AG20443 (cell line): Measurements from ENCODE around the gene BFSP1.

Experiments
- DNase-seq: peaks from one replicate; pipeline ENCODE4 v3.0.0; 2012; ENCODE audit warnings: low spot score, mixed read lengths

Gene BFSP1

DNA sequence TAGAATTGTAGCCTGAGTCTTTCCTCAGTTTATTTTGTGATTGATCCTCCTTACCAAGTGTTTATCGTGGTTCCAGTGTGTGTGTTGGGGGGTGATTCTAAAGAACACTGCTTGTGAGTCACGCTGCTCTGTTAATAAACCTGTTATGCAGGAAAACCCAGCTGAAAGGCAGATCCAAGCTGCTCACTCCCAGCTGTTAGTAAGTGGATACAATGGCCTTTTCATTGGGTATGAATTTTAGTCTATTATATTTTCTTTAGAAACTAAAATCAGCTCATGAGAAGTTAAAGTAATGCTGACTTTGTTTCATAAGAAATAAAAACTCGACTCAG is 26.5 kb upstream of the BFSP1 start:
- DNase-seq, result peak; percentile 46

DNA sequence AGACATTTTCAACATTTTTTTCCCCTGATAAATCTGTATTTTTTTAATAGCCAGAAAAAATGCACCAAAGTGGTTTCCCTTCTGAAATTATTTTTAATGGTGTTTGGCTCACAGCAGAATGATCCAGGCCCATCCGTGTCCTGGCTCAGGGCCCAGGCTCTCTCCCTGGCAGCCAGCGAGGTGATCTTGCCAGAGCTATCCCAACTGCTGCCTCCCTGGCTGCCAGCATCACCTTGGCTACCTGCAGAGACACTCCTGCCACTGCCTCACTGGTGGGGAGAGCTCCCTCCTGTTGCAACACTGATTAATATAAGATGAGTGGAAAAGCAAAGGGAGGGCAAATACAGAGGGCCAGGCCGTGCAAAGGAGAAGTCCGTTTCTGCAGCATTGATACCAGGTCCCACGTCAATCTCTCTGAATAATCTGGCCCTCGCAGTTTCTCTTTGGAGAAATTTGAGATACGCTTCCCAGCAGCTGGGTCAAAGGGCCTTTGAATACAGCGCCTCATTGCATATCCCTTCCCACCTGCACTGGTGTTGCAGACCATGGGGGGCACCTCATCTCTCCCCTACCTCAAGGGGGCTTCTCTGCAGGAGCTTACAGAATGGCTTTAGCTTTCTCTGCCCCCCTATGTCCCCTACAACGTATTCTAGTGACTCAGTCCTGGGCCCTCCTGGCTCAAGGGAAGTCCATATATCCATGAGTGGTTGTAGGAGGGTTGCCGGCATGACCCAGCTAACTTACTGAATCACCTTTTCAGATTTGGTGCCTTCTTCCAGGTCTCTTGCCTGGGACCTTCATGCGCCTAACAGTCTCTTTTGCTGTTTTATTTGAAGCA is 25.9 kb upstream of the BFSP1 start:
- DNase-seq, result peak; percentile 73

DNA sequence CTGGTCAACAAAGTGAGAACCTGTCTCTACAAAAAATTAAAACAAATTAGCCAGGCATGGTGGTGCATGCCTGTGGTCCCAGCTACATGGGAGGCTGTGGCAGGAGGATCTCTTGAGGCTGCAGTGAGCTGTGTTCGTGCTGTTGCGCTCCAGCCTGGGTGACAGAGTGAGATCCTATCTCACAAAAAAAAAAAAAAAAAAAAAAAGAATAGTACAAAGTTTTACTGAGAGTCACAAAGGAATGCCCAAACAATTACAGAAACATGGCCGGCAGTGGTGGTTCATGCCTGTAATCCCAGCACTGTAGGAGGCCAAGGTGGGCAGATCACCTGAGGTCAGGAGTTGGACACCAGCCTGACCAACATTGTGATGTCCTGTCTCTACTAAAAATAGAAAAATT is 23.9 kb upstream of the BFSP1 start:
- no peak for DNase-seq

DNA sequence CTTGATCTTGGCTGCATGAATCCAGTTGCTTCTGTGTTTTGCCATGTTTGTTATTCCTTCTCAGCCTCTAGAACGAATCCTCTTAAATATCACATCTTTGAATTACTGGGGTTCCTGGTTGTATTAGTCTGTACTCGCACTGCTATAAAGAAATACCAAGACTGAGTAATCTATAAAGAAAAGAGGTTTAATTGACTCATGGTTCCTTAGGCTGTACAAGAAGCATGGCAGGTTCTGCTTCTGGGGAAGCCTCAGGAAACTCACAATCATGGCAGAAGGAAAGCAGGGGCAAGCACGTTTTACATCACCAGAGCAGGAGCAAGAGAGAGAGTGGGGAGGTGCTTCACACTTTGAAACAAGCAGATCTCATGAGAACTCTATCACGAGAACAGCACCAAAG is 18.0 kb upstream of the BFSP1 start:
- no peak for DNase-seq

DNA sequence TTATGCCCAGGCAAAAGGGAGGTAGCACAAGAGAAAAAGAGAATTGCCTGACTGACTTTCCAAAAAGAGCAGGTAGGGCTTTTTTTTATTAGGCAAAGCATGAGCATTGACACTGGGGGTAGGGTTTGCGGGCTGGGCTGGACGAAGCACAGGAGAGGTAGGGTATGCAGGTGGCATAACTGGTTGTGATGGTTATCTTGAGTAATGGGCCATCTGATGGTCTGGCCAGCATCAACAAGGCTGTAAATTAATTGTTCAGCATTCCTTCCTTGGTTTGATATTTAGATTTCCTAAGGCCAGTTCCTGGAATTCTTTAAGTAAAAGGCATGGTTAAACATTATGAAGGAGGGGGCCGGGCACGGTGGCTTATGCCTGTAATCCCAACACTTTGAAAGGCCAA is 13.9 kb upstream of the BFSP1 start:
- no peak for DNase-seq

DNA sequence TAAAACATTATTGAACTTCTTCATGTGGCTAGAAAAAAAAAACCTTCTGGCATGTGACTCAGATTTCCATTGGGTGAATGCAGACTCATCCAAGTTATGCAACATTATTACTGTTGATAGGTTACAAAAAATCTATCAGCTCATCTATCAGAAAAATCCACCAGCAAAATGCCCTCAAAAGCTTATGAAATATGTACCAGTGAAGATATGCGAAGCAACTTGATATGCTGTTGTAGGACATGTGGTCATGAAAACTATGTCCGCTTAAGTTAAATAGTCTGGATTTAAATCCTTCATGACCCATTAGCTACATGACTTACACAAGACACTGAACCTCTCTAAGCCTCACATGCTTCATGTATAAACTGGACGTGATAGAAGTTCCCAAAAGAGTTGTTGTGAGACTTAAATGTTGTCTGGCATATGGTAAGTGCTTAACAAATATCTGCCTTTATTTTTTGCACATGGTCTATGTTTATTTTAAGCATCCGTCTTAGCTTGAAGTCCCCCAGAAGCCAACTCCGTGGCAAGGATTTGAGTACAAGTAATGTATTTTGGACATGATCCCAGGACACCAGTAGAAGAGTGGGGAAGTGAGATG is 12.5 kb upstream of the BFSP1 start:
- no peak for DNase-seq

DNA sequence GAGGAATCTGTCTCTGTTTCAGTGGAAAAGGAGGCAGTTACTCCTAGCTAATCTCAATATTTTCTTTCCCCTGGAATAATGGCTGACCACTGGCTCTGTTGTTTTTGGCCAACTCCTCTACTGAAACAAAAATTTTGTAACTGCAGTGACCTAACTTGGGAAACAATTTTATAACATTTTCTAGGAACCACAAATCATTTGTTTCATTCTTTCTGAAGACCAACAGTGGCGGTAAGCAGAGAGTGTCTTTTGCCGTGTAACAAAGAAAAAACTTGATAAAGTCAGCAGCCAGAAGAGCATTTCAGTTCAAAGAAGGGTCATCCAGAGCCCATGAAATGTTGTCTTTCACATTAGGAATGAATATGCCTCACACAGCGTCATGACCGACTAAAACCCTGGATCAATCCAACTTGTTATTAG is 11.8 kb upstream of the BFSP1 start:
- peak; percentile 73 for DNase-seq

DNA sequence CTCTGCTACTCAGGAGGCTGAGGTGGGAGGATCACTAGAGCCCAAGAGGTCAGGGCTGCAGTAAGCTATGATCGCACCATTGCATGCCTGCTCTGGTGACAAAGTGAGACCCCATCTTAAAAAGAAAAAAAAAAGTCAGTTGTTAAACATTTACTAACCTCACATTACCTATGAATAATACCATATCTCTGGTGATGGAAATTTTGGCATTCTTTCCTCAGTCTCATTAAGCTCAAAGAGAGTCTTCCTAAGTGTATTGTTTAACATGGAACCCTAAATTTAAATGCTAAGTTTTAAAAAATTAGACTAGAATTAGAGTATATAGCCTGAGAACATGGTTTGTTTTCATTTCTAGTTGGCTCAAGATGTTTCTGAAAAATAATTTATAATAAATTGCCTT is 11.3 kb upstream of the BFSP1 start:
- DNase-seq, result no peak

DNA sequence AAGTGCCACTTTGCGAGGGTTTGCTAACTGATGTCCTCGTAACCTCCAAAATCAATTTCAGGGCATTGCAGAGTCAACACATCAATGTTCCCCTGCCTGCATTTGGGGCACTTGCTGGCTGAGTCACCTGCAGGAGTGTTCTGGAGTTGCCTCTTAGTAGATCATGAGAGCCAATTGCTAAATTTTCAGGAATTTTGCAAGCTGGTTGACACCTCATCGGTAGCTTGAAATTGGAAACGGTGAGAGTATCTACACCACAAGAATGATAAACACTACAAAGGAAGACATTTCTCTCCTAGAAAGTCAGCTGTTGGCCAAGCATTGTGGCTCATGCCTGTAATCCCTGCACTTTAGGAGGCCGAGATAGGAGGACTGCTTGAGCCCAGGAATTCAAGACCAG is 10.8 kb upstream of the BFSP1 start:
- DNase-seq, result peak; percentile 71

DNA sequence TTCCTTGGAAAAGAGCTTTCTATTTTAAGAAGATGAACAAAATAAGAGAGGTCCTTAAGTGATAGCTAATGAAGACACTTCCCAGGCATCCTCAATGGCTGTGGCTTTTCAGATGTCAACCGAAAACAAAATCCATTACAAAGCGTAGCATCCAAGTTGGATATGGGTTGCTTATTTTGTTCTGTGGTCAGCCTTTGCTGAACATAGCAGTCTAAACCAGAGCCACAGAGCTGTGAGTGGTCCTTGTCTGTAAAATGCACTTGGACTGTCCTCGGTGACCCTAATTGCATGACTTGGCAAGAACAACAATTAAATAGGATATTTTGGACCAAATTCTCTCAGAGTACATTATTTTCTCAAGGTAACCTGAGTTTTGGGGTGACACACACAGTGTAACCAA is 10.4 kb upstream of the BFSP1 start:
- DNase-seq, result no peak

DNA sequence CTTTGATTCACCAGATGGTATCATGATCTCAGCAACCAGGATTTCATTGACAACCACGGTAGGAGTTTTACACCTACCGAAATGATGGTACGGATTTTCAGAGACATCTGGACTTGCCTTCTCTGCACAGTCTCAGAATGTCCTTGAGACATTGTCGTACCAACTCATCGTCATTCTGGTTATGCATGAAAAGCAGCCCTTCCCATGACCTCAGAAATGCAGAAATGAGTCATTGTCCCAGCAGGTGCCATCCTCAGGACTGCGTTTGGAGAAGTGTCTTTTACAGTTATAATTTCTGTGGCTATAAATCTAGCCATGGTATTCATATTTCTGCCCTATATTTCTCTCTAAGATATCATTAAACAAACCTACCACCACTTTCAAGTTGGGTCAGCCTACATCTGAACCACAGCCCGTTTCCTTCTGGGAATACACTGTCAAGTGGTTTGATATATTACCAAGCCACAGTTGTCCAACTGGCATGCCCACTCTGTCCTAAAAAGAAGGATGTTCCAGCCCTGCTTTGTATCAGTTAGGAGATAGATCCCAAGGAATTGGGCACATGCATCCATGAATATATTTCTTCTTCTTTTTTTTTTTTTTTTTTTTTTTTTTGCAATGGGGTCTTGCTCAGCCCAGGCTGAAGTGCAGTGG is 7.5 kb upstream of the BFSP1 start:
- no peak for DNase-seq

DNA sequence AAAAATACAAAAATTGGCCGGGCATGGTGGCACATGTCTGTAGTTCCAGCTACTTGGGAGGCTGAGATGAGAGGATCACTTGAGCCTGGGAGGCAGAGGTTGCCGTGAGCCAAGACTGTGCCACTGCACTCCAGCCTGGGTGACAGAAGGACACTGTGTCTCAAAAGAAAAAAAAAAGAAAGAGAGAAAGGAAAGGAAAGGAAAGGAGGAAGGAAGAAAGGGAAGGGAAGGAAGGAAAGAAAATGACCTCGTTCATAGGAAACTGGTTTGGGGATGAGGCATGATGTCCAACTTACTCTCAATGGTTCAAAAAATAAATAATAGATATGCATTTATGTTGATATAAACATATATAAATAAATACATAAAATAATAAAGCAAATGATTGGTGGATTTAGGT is 6.8 kb upstream of the BFSP1 start:
- no peak for DNase-seq

DNA sequence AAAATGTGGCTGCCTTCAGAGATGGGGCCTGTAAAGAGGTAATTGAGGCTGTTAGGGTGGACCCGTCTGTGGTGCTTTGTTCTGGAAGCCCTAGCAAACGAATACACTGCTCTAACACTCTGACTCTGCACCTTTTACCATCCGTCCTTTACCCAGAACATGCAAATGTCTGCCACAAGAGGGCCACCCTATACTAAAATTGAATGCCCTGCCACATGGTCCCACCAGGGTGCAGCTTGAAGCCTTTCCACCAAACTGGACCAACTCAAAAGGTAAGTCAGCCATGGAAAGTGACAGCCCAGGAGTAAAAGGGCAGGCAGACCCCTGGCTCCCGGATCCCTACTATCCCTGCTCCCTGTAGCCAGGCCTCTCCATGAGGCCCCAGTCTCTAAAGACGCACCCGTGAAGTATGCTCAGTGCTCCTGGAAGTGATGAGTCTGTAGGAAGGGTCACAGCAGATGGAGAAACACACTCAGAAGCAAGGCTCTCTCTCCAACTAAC is 5.8 kb upstream of the BFSP1 start:
- DNase-seq, result peak; percentile 86

DNA sequence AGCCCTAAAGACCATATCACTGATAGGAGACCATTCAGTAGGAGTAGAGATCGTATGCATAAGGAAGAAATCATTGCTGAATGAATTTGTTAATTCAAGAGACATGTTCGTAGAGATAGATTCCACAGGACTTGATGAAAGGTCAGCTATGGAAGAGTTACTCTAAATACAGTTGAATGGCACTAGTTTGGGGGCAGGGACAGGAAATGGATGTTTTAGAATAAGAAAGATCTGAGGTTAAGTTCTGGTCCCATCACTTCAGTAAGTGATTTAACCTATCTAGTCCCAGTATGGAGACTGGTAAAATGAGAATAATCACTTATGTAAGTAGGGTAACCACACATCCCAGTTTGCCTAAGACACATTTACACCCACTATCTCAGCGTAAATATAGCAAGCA is 2.9 kb upstream of the BFSP1 start:
- no peak for DNase-seq

DNA sequence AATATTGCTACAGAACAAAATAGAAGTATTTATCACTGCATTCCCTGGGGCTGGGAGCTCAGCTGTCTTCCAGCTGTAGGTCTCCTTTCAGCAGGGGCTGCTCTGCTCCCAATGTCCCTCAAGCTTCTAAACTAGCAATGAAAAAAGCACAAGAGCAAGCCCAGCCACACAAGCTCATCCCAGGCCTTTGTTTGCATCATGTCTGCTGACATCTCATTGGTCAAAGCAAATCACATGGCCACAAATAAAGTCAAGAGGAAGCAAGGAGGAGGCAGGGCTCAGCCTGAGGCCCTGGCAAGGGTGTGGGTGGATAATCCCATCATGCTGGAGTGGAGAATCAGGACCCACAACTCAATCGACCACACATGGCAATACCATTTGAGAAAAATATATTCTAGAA is 2.2 kb upstream of the BFSP1 start:
- peak; percentile 62 for DNase-seq

DNA sequence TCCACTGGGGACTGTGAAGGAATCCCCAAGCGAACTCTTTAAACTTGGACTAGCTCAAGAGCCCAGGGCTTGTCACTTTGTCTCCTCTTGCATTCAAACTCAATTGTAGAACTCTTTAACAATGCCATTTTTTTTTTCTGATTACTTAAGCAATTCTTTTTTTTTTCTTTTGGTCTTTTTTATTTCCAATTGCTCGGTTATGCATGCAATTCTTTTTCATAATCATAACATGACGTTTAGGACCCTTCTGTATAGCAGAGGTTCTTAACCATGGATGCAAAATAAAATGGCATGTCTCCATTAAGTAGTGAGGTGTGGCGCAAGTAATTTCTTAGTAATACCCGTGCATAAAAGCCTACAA is 466 bp upstream of the BFSP1 start:
- DNase-seq, result no peak

DNA sequence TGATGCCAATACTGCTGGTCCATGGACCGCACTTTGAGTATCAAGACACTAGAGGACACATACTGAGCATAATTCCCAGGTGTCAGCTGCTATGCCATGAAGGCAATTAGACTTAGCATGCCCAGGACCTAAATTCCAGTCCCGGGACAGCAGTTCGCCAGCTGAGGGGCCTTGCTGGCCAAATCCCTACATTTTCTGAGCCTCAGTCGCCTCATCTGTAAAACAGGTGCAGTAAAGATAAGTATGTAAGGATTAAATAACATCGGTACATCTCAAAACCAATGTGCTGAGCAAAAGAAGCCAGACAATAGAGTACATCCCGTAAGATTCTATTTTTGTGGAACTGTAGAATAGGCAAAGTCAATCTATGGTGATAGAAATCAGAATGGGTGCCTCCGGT is 1.0 kb downstream of the BFSP1 start:
- no peak for DNase-seq

DNA sequence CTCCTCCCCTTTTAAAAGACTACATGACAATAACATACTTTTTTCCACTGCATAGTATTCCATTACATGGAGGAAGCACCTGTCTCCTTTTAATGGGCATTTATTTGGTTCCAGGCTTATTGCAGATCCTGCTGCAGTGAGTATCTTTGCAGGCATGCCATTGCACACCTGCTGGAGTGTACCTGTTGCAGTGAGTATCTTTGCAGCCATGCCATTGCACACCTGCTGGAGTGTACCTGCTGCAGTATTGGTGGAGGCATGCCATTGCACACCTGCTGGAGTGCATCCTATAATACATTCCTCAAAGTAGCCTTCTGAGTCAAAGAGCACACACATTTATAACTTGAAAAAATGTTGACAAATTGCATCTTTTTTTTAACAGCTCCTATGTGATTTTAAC is 1.6 kb downstream of the BFSP1 start:
- no peak for DNase-seq

DNA sequence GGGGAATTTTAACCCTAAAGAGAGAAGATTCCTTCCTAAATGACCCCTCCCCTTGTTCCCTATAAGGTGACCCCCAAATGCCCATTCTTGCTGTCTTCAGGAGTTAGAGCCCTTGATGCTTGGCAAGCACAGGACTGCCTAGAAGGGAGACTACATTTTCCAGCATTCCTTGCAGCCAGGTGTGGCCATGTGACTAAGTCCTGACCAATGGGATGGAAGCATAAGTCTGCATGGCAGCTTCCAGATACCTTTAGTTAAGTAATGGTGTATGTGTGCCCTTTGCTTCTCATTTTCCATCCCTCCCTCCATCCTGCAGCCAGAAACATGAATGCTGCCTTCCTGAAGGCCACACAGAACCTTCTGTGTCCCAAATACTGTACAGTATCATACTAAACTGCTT is 5.5 kb downstream of the BFSP1 start:
- DNase-seq, result no peak

DNA sequence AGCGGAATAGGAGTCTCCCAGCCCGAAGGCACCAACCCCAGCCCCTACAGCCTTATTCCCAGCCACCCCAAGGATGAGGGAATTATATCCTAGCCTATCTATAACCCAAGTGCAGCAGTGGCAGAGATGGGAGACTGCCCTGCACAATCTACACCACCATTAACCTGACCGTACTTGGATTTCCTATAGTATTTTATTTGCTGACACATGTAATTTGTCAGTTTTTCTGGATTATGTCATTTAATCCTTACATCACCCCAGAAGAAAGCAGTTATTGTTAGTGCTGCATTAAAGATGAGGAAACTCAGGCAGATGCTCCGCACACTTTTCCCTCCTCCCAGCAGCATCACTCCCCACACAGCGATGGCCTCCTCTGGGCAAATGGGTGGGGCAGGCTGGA is 6.0 kb downstream of the BFSP1 start:
- DNase-seq, result no peak

DNA sequence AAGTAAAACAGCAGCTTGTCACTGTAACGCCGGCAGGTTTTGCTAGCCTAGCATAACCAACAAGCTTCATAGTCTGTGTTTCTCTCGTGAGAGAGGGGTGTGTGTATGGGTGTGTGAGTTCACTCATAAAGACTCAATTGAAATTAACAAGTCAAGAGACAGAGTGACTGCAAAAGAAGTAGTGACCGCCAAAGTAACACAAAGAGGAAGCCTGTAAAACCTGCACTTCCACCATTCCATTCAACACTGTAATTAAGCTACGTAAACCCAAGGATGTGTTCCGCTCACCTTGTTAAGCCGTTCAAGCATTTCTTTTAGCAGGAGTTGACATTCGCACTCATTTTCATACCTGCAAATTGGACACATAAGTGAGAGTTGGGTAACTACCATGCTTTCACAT is 6.6 kb downstream of the BFSP1 start:
- DNase-seq, result no peak

DNA sequence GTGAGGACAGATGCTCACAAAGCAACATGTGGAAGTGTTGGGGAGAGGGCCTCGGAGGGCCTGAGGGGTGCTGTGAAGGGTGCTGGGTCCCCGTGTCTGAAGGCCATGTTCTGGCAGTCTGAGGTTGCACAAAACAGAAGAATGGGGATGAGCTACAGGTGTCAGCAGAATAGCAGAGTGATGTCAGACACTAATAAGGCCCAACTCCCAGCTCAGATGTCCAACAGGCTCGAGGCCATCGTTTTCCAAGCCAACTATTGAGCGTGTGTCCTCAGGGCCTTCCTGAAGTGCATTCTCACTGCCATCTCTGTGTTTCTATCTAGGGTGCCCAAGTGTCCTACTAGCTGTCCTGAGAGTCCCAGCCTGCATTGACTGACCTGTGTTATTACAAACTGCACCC is 7.9 kb downstream of the BFSP1 start:
- DNase-seq, result no peak

DNA sequence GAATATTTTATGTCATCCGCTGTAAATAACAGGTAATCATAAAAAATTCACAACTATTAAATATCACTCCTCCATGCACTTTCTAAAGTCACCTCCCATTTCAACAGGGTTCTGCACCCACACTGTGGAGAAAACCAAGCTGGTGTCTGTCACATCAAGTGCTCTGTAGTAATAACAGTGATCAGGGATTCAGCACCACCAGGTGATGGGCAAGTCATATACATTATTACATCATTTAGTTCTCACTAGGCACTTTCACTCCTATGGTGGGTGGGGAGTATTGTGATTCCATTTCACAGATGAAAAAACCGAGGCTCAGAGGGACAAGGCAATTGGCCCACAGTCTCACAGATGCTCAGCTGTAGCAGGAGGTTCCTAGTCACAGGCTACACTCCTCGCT is 8.7 kb downstream of the BFSP1 start:
- DNase-seq, result no peak

DNA sequence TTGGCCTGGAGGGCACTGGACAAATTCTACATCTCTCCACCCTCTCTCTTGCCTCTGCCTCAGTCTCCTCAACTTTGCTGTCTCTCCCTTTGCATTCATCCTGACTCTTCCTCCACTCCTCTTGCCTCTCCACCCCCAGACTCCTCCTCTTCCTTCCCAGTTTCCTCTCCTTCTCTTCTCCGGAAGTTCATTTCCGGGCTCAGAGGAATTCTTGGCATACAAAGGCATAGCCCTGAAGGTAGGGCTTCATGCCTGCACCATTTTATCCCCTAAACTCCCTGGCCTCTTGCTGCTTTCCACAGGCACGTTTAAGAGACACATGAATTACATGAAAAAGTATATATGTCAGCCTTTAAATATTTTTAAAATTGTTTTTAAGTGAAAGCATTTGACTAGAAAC is 10.6 kb downstream of the BFSP1 start:
- no peak for DNase-seq
